Heart left ventricle (tissue), 16 donors: ENCODE results near the gene PCBP3. TPM values are rescaled to one million over a fixed set of nuclear protein-coding genes. Genes with fewer than 3 reads are reported as not detected.
"Not testable (repeated sequence)": the region's sequence is repeated elsewhere in the genome, so short reads cannot be mapped to it uniquely, and the experiment has no call there.

Experiments
- ATAC-seq, 4 donors: fragments of 200-7000 bp; cut with Tn5 transposase; one replicate each; pipeline ENCODE4 v1.9.1; 2020 to 2022; ENCODE audit warnings: moderate library complexity in 4 of 4, mild to moderate bottlenecking in 3 of 4, moderate number of reproducible peaks in 1 of 4
- DNase-seq, 5 donors: peaks; one replicate each; pipeline ENCODE4 v3.0.0-alpha.2; 2020
- H3K27ac ChIP-seq, 12 donors: fragments of 200-600 bp; sonication (generic) in 4 of 12; one replicate each; pipeline versions ENCODE4 v1.5.0 to v1.8.0; 2016 to 2022; ENCODE audit warnings: mild to moderate bottlenecking in 2 of 12
- H3K27me3 ChIP-seq, 9 donors: fragments of 200-600 bp; sonication (generic) in 2 of 9; one replicate each; pipeline versions ENCODE4 v1.5.1 to v1.8.0; 2016 to 2022; ENCODE audit warnings: mild to moderate bottlenecking in 3 of 9
- H3K36me3 ChIP-seq, 9 donors: fragments of 200-600 bp; sonication (generic) in 2 of 9; one replicate each; pipeline versions ENCODE4 v1.5.0 to v1.8.0; 2018 to 2022; ENCODE audit warnings: mild to moderate bottlenecking in 2 of 9
- H3K4me1 ChIP-seq, 12 donors: fragments of 200-600 bp; sonication (generic) in 4 of 12; one replicate each; pipeline versions ENCODE4 v1.5.0 to v1.8.0; 2016 to 2022; ENCODE audit warnings: mild to moderate bottlenecking in 3 of 12
- H3K4me3 ChIP-seq, 12 donors: fragments of 200-600 bp; sonication (generic) in 4 of 12; one replicate each; pipeline versions ENCODE4 v1.5.0 to v1.8.0; 2017 to 2022; ENCODE audit warnings: mild to moderate bottlenecking in 9 of 12, moderate library complexity in 4 of 12
- H3K9me3 ChIP-seq, 12 donors: fragments of 200-600 bp; sonication (generic) in 4 of 12; one replicate each; pipeline versions ENCODE4 v1.5.0 to v1.8.0; 2016 to 2022; ENCODE audit warnings: mild to moderate bottlenecking in 1 of 12
- CTCF ChIP-seq, 12 donors: fragments of 200-600 bp; sonication (generic) in 4 of 12; IDR thresholded peaks; one replicate each; pipeline versions ENCODE4 v1.5.0 to v1.8.0; 2018 to 2022; ENCODE audit warnings: antibody characterized with exemption in 12 of 12, mild to moderate bottlenecking in 5 of 12
- POLR2A ChIP-seq, 2 donors: fragments of 450-650 bp; IDR thresholded peaks; one replicate each; pipeline ENCODE4 v1.6.1; 2017; ENCODE audit warnings: antibody characterized with exemption in 2 of 2, mild to moderate bottlenecking in 2 of 2, moderate library complexity in 2 of 2
- WGBS, 4 donors: extraction: QIAGEN DNeasy Blood & Tissue Kit in 2 of 4; methylation state at CpG; one replicate each; pipeline versions ENCODE4 v1.1.5 to v1.1.7; 2013 to 2018; 5-methylcytosine and 5-hydroxymethylcytosine counted together
- intact Hi-C, 10 donors: fragments of 100-400 bp; cut with DNase I; formaldehyde crosslinking; loops; one replicate each; pipeline versions ENCODE4 v1.11.1 to v1.14.2; 2022
- polyA plus RNA-seq, 2 donors: library from polyadenylated mRNA; stranded (reverse); fragments of 200-250 nt; gene quantifications; one replicate each; pipeline ENCODE4 v1.2.3, GENCODE V29; 2013
- total RNA-seq, 9 donors: library from RNA; depleted of rRNA in 2 of 9; stranded (reverse); fragments of >200 nt in 2 of 9; fragmentation: NEBNext Ultra II Directional in 3 of 9; extraction: Animal tissue kit (Norgen Biotek cat#: 25700) in 3 of 9; gene quantifications; one replicate each; pipeline versions ENCODE4 v1.1.0 to v1.2.4, GENCODE V29; 2016 to 2023
- donor health status: ischemic (EF 13 %, LVEDD 7.1; RV severe dilation, severe dysfunction).
- donor health status: healthy with polysubstance abuse.
- donor health status: DM: no; HTN: yes; CAD: no.
- donor health status: DM: no; HTN: no; CAD: no.
- donor health status: ischemic (EF 25% LVEDD 6.9; RV normal size, moderate dysfunction).
- donor health status: ischemic (EF 25% LVEDD 5.7; RV mildly dilated, moderate dysfunction).
- donor health status: healthy.
- donor health status: DM: yes; HTN: yes; CAD: no.
- donor health status: ischemic (EF 35%, LVEDD 5.7; RV mildly dilated, moderate dysfunction).
- donor health status: nonischemic (EF 11% LVEDD 7.7; RV severe dilation, severe dysfunction).
- donor health status: DM: yes; HTN: yes; CAD: no.
- donor health status: PGD.
- donor health status: ischemic (EF 29% LVEDD 5.4; RV normal size, mild dysfunction).
- donor health status: nonischemic (EF 23%, LVEDD 6.1; RV moderate dilation, normal function).

The PCBP3 gene
- total and polyA plus RNA-seq, 11 donors, result 0.72 to 11.4 (median 2.5) TPM; not detected in 1

- Histone ChIP-seq H3K9me3 (no peaks in the 10 kb centered on the region), H3K4me1 (peaks cover 0 to 21% (median 0%) of the 10 kb centered on the region in 12 donors), H3K4me3 (no peak overlapping the region), H3K27ac (no peak overlapping the region), H3K36me3 (no peaks in the 10 kb centered on the region), H3K27me3 (peaks cover 0 to 11% (median 0%) of the 10 kb centered on the region in 9 donors)
- ATAC-seq (peak in 3 of 4 donors; percentile 77 to 83 (median 82)), DNase-seq (peak in 4 of 5 donors; percentile 55 to 82 (median 75))
- no peak for TF ChIP-seq POLR2A (IDR thresholded peaks at IDR 0.05)
- peak; percentile 34 to 81 (median 63) for TF ChIP-seq CTCF (IDR thresholded peaks at IDR 0.05)
- intact Hi-C loops, result no loop called here
- WGBS, 4 donors, result 49 to 55% (median 52%) methylated on average over 28 to 29 of the region's 29 CpGs
Observed at GRCh38 chr21:45880097-45881068, 236.9 kb downstream of the PCBP3 start.

GRCh38 chr21:45882645-45883044, 239.1 kb downstream of the PCBP3 start:
- Histone ChIP-seq H3K9me3 (no peaks in the 10 kb centered on the region), H3K27me3 (peaks cover 0 to 7% (median 0%) of the 10 kb centered on the region in 9 donors), H3K27ac (no peak overlapping the region), H3K36me3 (no peaks in the 10 kb centered on the region), H3K4me1 (peaks cover 0 to 37% (median 11%) of the 10 kb centered on the region in 12 donors), H3K4me3 (no peak overlapping the region)
- TF ChIP-seq POLR2A (IDR thresholded peaks at IDR 0.05), result no peak
- WGBS, 4 donors, result 75 to 80% (median 76%) methylated on average over 8 of the region's 8 CpGs
- ATAC-seq, result no peak
- no peak for DNase-seq
- intact Hi-C loops, result no loop called here

GRCh38 chr21:45883090-45883489, 239.6 kb downstream of the PCBP3 start:
- 81 to 91% (median 89%) methylated on average over 4 of the region's 4 CpGs for WGBS, 4 donors
- DNase-seq (no peak), ATAC-seq (no peak)
- Histone ChIP-seq H3K9me3 (no peaks in the 10 kb centered on the region), H3K27me3 (peaks cover 0 to 7% (median 0%) of the 10 kb centered on the region in 9 donors), H3K36me3 (no peaks in the 10 kb centered on the region), H3K4me1 (peaks cover 0 to 41% (median 15%) of the 10 kb centered on the region in 12 donors), H3K27ac (no peak overlapping the region), H3K4me3 (no peak overlapping the region)
- TF ChIP-seq CTCF (IDR thresholded peaks at IDR 0.05) (no peak), POLR2A (IDR thresholded peaks at IDR 0.05) (no peak)
- intact Hi-C loops, result no loop called here

- no peak for DNase-seq
- intact Hi-C loops, result no loop called here
- WGBS, 4 donors, result 65 to 94% (median 87%) methylated on average over 3 of the region's 3 CpGs
- Histone ChIP-seq H3K27ac (peak overlapping the region in 5 of 12 donors; percentile 5 to 57 (median 38)), H3K4me3 (no peak overlapping the region), H3K36me3 (no peaks in the 10 kb centered on the region), H3K27me3 (peaks cover 0 to 3% (median 0%) of the 10 kb centered on the region in 9 donors), H3K4me1 (peaks cover 0 to 38% (median 16%) of the 10 kb centered on the region in 12 donors), H3K9me3 (no peaks in the 10 kb centered on the region)
- TF ChIP-seq POLR2A (IDR thresholded peaks at IDR 0.05) (no peak), CTCF (IDR thresholded peaks at IDR 0.05) (no peak)
- ATAC-seq, result no peak
Observed at GRCh38 chr21:45885597-45885929, 242.0 kb downstream of the PCBP3 start.

- H3K27me3 ChIP-seq, H3K9me3 ChIP-seq, H3K36me3 ChIP-seq, intact Hi-C loops, ATAC-seq, H3K4me3 ChIP-seq: not testable (repeated sequence)
- H3K27ac ChIP-seq, result peak overlapping the region in 7 of 12 donors; percentile 6 to 84 (median 66)
- 65 to 75% (median 65%) methylated on average over 16 to 21 of the region's 21 CpGs for WGBS, 4 donors
- H3K4me1 ChIP-seq, result peaks cover 0 to 33% (median 16%) of the 10 kb centered on the region in 12 donors
- peak in 1 of 5 donors; percentile 48 for DNase-seq
Observed at GRCh38 chr21:45885930-45886601, 242.5 kb downstream of the PCBP3 start.
